CD4-positive, alpha-beta memory T cell (primary cell): Measurements from ENCODE around the gene FRRS1. TPM values are rescaled to one million over a fixed set of nuclear protein-coding genes. Genes with fewer than 3 reads are reported as not detected.

ENCODE experiments used
- CTCF ChIA-PET: fragments of 350-600 bp; sonication (Branson Sonifier 250); formaldehyde crosslinking; loops from one replicate; lab custom pipeline; 2021; ENCODE audit warnings: inconsistent platforms; ENCODE audit not compliant: partially characterized antibody; lab: Charles Lee
- POLR2A ChIA-PET: fragments of 350-600 bp; sonication (Branson Sonifier 250); formaldehyde crosslinking; loops from one replicate; lab custom pipeline; 2021; ENCODE audit not compliant: partially characterized antibody; lab: Charles Lee
- DNase-seq, 5 donors: peaks; one replicate each; pipeline versions ENCODE4 v3.0.0 to v3.0.0-alpha.2; 2020 to 2022; ENCODE audit warnings: mixed read lengths in 1 of 5
- H3K27ac ChIP-seq: one replicate; pipeline ENCODE4 v1.7.0; 2013; ENCODE audit warnings: low read depth, low read length
- H3K27me3 ChIP-seq: 2 replicates; pipeline ENCODE4 v1.7.0; 2013; ENCODE audit warnings: mild to moderate bottlenecking, low read length, moderate library complexity; ENCODE audit not compliant: insufficient read depth
- H3K36me3 ChIP-seq: 2 replicates; pipeline ENCODE4 v1.7.0; 2013; ENCODE audit warnings: mild to moderate bottlenecking, low read length, moderate library complexity; ENCODE audit not compliant: insufficient read depth
- H3K4me1 ChIP-seq: 2 replicates; pipeline ENCODE4 v1.7.0; 2013; ENCODE audit warnings: mild to moderate bottlenecking, low read length, moderate library complexity; ENCODE audit not compliant: insufficient read depth
- H3K4me3 ChIP-seq, 2 donors: one replicate each; pipeline ENCODE4 v1.7.0; 2013; ENCODE audit warnings: low read length in 2 of 2, mild to moderate bottlenecking in 1 of 2
- H3K9me3 ChIP-seq, 2 donors: one replicate each; pipeline ENCODE4 v1.7.0; 2013; ENCODE audit warnings: low read length in 2 of 2, control low read depth in 1 of 2; ENCODE audit not compliant: control insufficient read depth in 1 of 2
- H3K27ac Mint-ChIP-seq, 7 donors: one replicate each; pipeline ENCODE4 v1.8.0; 2020 to 2021; ENCODE audit warnings: mixed read lengths in 7 of 7, mild to moderate bottlenecking in 6 of 7, inconsistent platforms in 3 of 7, moderate library complexity in 3 of 7
- H3K27me3 Mint-ChIP-seq, 2 donors: one replicate each; pipeline ENCODE4 v1.8.0; 2020 to 2021; ENCODE audit warnings: mixed read lengths in 2 of 2
- H3K36me3 Mint-ChIP-seq, 2 donors: one replicate each; pipeline ENCODE4 v1.8.0; 2020 to 2021; ENCODE audit warnings: mixed read lengths in 2 of 2, inconsistent platforms in 1 of 2, mild to moderate bottlenecking in 1 of 2
- H3K4me1 Mint-ChIP-seq, 4 donors: one replicate each; pipeline ENCODE4 v1.8.0; 2020 to 2021; ENCODE audit warnings: mixed read lengths in 4 of 4, mild to moderate bottlenecking in 1 of 4
- H3K4me3 Mint-ChIP-seq, 8 donors: one replicate each; pipeline ENCODE4 v1.8.0; 2020 to 2021; ENCODE audit warnings: mixed read lengths in 8 of 8, mild to moderate bottlenecking in 7 of 8, moderate library complexity in 6 of 8, inconsistent platforms in 3 of 8
- H3K9me3 Mint-ChIP-seq, 8 donors: one replicate each; pipeline ENCODE4 v1.8.0; 2020 to 2021; ENCODE audit warnings: mixed read lengths in 8 of 8, mild to moderate bottlenecking in 5 of 8, inconsistent platforms in 3 of 8, moderate library complexity in 1 of 8
- intact Hi-C: fragments of 100-400 bp; cut with micrococcal nuclease; formaldehyde crosslinking; loops from one replicate; pipeline ENCODE4 v1.15.1; 2023
- polyA plus RNA-seq, 2 donors: library from polyadenylated mRNA; unstranded; fragments of 300-500 nt; fragmentation: Illumina TruSeq; gene quantifications; one replicate each; pipeline ENCODE4 v1.2.3, GENCODE V29; 2021
- total RNA-seq, 2 experiments: library from RNA; stranded (reverse); gene quantifications; one replicate each; pipeline ENCODE4 v1.2.3, GENCODE V29; 2021

FRRS1 gene
- total and polyA plus RNA-seq, 4 experiments from 2014 or later, result 0.29 to 0.33 TPM; not detected in 2

GRCh38 chr1:99674115-99675064 lies 92.0 kb downstream of the FRRS1 start:
- peaks cover 7 to 18% of the 10 kb centered on the region in 2 donors for H3K27me3 Mint-ChIP-seq
- H3K27ac Mint-ChIP-seq, result no peak overlapping the region
- Histone ChIP-seq H3K36me3 (no peaks in the 10 kb centered on the region), H3K4me3 (no peak overlapping the region), H3K4me1 (no peaks in the 10 kb centered on the region), H3K27me3 (no peaks in the 10 kb centered on the region), H3K27ac (no peak overlapping the region), H3K9me3 (no peaks in the 10 kb centered on the region)
- H3K4me3 Mint-ChIP-seq, result no peak overlapping the region
- POLR2A ChIA-PET, result no interaction called here
- H3K9me3 Mint-ChIP-seq, result no peaks in the 10 kb centered on the region
- CTCF ChIA-PET, result interaction anchor here (0.9 to 1.8 kb wide), 3 partner anchors 11 to 64 kb away, joined by 3 to 4 read pairs (median 3); no protein-coding TSS in a partner anchor
- no peak for DNase-seq
- no peaks in the 10 kb centered on the region for H3K4me1 Mint-ChIP-seq
- H3K36me3 Mint-ChIP-seq, result no peaks in the 10 kb centered on the region
- intact Hi-C loops, result no loop called here

DNA sequence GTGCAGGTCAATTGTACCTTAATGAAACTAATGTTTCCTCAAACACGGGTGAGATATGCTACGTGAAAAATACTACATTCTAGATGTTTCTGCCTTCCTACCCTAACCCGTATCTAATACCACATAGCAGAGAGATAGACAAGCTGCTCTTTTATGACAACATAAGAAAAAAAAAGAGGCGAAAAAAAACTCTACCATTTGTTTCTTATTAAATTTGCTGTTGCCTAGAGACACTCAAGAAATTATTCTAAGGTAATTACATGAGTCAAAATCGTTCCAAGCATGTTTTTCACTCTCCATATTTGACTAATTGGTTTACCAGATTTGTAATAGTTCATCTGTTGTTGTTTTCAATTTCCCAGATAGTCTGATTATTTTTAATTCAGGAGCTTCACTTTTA lies 93.1 kb downstream of the FRRS1 start:
- Histone ChIP-seq H3K27ac (no peak overlapping the region), H3K9me3 (no peaks in the 10 kb centered on the region), H3K27me3 (no peaks in the 10 kb centered on the region), H3K4me1 (no peaks in the 10 kb centered on the region), H3K4me3 (no peak overlapping the region), H3K36me3 (no peaks in the 10 kb centered on the region)
- Mint-ChIP-seq H3K36me3 (no peaks in the 10 kb centered on the region), H3K27ac (no peak overlapping the region), H3K4me3 (no peak overlapping the region), H3K4me1 (no peaks in the 10 kb centered on the region), H3K9me3 (no peaks in the 10 kb centered on the region), H3K27me3 (peaks cover 7 to 17% of the 10 kb centered on the region in 2 donors)
- no peak for DNase-seq
- POLR2A ChIA-PET, result interaction anchor here (0.6 kb wide), 1 partner anchor 11 kb away, joined by 3 read pairs; no protein-coding TSS in a partner anchor
- intact Hi-C loops, result no loop called here
- CTCF ChIA-PET, result interaction anchor here (0.9 to 1.8 kb wide), 3 partner anchors 12 to 65 kb away, joined by 3 to 4 read pairs (median 3); no protein-coding TSS in a partner anchor

DNA sequence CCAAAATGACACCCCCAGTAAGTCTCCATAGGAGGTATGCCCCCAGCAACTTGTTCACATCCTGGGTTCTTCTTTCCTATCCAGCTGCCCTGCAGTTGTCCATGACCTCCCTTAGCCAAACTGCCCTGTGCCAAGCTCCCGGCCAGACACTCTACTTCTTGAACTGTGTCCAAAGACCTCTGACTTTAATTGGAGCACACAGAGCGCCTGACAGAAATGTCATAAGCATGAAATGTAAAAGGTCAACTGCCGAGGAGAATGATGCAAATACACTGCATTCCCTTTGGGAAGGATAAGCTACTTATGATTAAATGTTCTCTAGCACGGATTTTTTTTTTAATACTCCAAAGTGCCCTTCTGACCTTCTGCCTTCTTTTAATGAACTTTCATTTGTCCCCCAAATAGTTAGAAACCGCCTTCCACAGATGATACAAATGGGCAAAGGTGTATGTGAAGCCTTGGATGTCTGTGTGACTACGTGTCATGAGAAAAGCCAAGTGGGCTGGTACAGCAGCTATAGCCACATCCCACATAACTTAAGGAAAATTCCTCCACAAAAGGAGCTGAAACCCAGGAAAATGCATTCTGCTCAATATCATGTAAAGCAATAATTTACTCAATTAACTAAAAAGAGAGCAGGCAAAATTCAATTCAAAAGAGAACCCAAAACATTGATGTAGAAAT lies 93.8 kb downstream of the FRRS1 start:
- no peaks in the 10 kb centered on the region for H3K36me3 Mint-ChIP-seq
- Histone ChIP-seq H3K36me3 (no peaks in the 10 kb centered on the region), H3K4me3 (no peak overlapping the region), H3K9me3 (no peaks in the 10 kb centered on the region), H3K4me1 (no peaks in the 10 kb centered on the region), H3K27me3 (no peaks in the 10 kb centered on the region), H3K27ac (no peak overlapping the region)
- no peak overlapping the region for H3K27ac Mint-ChIP-seq
- no peak overlapping the region for H3K4me3 Mint-ChIP-seq
- intact Hi-C loops, result no loop called here
- no peaks in the 10 kb centered on the region for H3K9me3 Mint-ChIP-seq
- ChIA-PET CTCF (interaction anchor here (1.8 kb wide), 1 partner anchor 13 kb away, joined by 4 read pairs; no protein-coding TSS in a partner anchor), POLR2A (interaction anchor here (0.6 kb wide), 1 partner anchor 11 kb away, joined by 3 read pairs; no protein-coding TSS in a partner anchor)
- H3K4me1 Mint-ChIP-seq, result no peaks in the 10 kb centered on the region
- no peak for DNase-seq
- peaks cover 7 to 17% of the 10 kb centered on the region in 2 donors for H3K27me3 Mint-ChIP-seq

DNA sequence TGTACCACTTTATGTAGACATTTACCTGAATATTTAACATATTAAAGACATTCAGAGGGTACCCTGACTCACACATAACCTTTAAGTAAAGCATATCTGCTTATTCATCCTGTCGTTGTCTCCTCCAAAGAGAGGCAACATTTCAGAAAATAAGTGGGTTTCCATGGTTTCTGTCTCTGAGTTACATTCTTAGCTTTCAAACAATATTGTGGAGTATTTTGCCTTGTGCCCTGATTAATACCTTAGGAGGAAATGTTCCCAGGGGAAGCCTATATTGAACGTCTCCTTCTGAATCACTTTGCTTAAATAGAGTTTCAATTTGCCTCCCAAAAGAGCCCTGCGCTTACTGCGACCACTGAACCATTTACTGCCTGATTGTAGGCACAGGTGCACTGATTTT lies 94.4 kb downstream of the FRRS1 start:
- Mint-ChIP-seq H3K27ac (no peak overlapping the region), H3K4me1 (no peaks in the 10 kb centered on the region), H3K36me3 (no peaks in the 10 kb centered on the region), H3K4me3 (no peak overlapping the region), H3K9me3 (no peaks in the 10 kb centered on the region), H3K27me3 (peaks cover 7 to 13% of the 10 kb centered on the region in 2 donors)
- DNase-seq, result no peak
- POLR2A ChIA-PET, result no interaction called here
- Histone ChIP-seq H3K27me3 (no peaks in the 10 kb centered on the region), H3K36me3 (no peaks in the 10 kb centered on the region), H3K4me3 (no peak overlapping the region), H3K27ac (no peak overlapping the region), H3K4me1 (no peaks in the 10 kb centered on the region), H3K9me3 (no peaks in the 10 kb centered on the region)
- intact Hi-C loops, result no loop called here
- CTCF ChIA-PET, result no interaction called here

DNA sequence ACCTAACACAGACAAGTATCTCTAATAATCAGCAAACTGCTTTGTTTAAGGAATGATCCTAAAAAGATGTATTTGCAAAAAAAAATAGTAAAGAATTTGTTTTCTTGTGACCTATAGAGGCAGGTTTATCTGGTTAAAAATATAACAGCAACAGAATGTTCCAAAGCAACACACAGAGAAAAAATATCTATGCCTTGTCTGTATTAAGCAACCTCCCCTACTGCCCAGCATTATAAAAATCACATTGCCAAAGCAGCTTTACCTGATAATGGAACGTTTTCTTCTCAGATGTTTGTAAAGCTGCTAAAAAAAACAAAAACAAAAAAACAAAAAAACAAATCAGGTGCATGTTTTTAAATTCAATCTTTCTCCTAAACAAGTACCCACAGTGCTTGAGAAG lies 95.9 kb downstream of the FRRS1 start:
- H3K4me1 Mint-ChIP-seq, result no peaks in the 10 kb centered on the region
- Histone ChIP-seq H3K9me3 (no peaks in the 10 kb centered on the region), H3K27me3 (no peaks in the 10 kb centered on the region), H3K36me3 (no peaks in the 10 kb centered on the region), H3K27ac (no peak overlapping the region), H3K4me1 (no peaks in the 10 kb centered on the region), H3K4me3 (no peak overlapping the region)
- H3K27me3 Mint-ChIP-seq, result peaks cover 7 to 13% of the 10 kb centered on the region in 2 donors
- ChIA-PET POLR2A (no interaction called here), CTCF (no interaction called here)
- intact Hi-C loops, result no loop called here
- DNase-seq, result no peak
- H3K9me3 Mint-ChIP-seq, result no peaks in the 10 kb centered on the region
- no peak overlapping the region for H3K4me3 Mint-ChIP-seq
- H3K27ac Mint-ChIP-seq, result no peak overlapping the region
- H3K36me3 Mint-ChIP-seq, result no peaks in the 10 kb centered on the region

DNA sequence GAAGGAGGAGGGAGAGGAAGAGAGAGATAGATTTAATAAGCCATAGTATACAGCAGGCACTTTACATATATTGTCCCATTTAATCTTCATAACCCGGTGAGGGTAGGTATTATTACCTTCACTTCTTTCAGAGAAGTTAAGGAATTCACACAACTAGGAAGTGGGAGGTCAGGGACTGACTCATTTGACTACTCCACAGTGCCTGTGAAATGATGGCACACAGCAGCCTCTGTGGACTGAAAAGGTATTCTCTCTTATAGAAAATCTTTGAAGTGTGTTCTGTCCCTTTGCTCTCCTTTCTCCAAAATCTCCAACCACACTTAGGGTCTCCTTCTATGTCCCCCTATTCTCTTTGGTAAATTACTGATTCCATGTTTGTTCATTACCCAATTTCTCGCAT lies 96.6 kb downstream of the FRRS1 start:
- POLR2A ChIA-PET, result no interaction called here
- intact Hi-C loops, result no loop called here
- Histone ChIP-seq H3K4me3 (no peak overlapping the region), H3K27ac (no peak overlapping the region), H3K36me3 (no peaks in the 10 kb centered on the region), H3K27me3 (no peaks in the 10 kb centered on the region), H3K9me3 (no peaks in the 10 kb centered on the region), H3K4me1 (no peaks in the 10 kb centered on the region)
- Mint-ChIP-seq H3K36me3 (no peaks in the 10 kb centered on the region), H3K27ac (no peak overlapping the region), H3K27me3 (peaks cover 7 to 13% of the 10 kb centered on the region in 2 donors), H3K9me3 (no peaks in the 10 kb centered on the region), H3K4me1 (no peaks in the 10 kb centered on the region), H3K4me3 (no peak overlapping the region)
- CTCF ChIA-PET, result no interaction called here
- DNase-seq, result no peak

GRCh38 chr1:99669376-99669775 lies 97.1 kb downstream of the FRRS1 start:
- Histone ChIP-seq H3K36me3 (no peaks in the 10 kb centered on the region), H3K27ac (no peak overlapping the region), H3K9me3 (no peaks in the 10 kb centered on the region), H3K27me3 (no peaks in the 10 kb centered on the region), H3K4me3 (no peak overlapping the region), H3K4me1 (no peaks in the 10 kb centered on the region)
- no peaks in the 10 kb centered on the region for H3K9me3 Mint-ChIP-seq
- no peak for DNase-seq
- ChIA-PET CTCF (no interaction called here), POLR2A (no interaction called here)
- H3K36me3 Mint-ChIP-seq, result no peaks in the 10 kb centered on the region
- no peak overlapping the region for H3K27ac Mint-ChIP-seq
- no peaks in the 10 kb centered on the region for H3K4me1 Mint-ChIP-seq
- intact Hi-C loops, result no loop called here
- no peak overlapping the region for H3K4me3 Mint-ChIP-seq
- H3K27me3 Mint-ChIP-seq, result peaks cover 7 to 13% of the 10 kb centered on the region in 2 donors
